Measurements from ENCODE around the gene SIM2.

Gene SIM2

DNA sequence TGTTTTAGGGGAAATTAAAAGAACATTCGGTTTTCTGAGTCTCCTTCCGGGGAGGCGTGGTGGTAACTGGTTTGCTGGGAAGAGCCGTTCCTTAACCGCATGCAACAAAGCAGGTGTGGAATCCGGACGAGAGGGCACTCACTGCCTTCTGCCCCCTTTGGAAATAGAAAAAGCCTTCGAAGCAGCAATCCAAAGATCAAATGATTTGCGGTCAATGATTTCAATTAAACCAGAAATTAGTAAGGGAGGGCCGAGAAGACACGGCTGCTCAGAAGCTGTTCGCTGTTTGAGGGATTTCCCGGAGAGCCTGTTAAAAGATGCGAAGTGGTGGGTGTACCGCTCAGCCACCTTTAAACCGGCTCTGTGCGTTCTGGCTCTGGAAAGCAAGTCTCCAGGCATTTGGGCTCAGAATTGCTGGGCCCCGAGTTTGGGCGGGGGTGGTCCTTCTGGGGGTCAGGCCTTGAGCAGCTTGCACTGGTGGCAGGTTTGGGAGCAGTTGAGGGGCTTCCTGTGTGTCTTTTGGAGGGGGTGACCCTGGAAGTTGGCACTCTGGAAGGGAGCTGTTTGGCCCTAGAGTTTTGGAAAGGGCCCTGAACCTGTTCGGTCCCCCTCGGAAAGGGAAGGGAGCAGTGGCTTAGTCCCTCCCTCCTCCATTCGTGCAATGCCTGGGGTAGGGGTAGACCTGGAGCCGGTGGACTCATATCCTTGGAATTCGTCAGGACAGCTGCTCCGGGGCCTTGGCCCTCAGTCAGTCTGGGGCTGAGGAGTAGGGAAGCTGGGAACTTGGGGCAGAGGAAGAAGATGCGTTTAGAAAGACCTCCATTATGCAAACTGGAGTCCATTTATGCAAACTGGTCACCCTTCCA, 3.1 kb downstream of the SIM2 start:
- no peak for DNase-seq

DNA sequence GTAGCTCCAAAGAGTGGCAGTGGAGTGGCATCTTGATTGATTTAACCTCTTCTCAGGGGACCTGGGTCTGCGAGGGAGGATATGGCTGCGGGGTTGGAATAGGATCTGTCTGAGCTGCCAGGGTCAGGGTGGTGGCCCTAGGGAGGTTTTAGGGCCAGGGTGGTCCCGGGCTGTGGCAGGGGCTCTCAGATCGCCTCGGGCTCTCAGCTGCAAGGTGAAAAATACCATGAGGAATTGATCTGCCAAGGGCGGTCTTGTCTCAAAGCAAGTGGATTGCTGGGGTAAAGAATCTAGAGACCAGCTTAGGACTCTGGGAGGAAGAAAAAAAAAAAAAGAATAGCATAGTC, 3.7 kb downstream of the SIM2 start:
- DNase-seq: no peak

DNA sequence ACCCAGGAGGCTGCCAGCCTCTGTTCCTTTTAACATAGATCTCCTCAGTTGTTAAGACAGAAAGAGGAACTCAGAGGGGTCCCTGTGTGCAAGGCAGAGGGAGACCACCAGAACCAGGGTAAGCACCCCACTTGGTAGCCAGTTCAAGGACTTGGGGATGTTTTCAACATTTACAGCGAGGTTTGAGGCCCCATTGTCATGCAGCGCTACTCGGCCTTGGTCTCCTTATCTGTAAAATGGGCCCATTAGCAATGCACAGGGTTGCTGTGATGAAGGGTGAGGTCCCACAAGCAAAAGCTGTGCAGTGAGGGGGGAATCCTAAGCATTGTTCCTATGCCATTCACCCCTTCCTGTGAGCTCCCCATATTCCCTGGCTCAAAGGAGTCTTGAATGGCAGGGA, 4.2 kb downstream of the SIM2 start:
- no peak for DNase-seq

DNA sequence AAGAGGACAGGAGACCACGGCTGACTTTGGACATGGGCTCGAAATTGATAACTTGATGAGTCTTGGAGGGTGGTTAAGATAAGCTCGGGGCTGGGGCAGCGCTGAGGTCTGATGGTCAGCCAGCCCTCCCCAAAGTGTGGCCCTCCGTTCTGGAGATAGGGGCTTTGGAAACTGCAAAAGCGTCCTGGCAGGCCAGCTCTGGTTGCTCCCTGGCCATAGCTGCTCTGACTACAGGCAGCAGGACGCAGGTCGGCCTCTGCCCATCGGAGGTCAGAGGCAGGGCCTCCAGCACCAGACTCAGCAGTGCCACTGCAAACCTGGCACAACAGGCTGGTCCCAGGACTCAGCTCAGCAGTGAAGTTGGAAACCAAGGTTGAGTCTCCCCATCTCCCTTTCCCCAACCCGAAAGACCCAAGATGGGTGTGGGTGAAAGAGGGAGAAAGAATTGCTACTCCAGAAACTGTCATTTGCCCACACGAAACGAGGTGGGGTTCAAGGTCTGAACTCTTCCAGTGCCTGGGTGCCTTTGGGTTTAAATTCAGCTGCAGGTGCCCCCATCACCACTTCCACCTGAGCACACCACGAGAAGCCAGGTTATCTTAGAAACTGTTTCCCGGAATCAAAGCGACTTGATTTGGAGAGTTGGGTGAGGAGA, 4.8 kb downstream of the SIM2 start:
- DNase-seq: no peak

DNA sequence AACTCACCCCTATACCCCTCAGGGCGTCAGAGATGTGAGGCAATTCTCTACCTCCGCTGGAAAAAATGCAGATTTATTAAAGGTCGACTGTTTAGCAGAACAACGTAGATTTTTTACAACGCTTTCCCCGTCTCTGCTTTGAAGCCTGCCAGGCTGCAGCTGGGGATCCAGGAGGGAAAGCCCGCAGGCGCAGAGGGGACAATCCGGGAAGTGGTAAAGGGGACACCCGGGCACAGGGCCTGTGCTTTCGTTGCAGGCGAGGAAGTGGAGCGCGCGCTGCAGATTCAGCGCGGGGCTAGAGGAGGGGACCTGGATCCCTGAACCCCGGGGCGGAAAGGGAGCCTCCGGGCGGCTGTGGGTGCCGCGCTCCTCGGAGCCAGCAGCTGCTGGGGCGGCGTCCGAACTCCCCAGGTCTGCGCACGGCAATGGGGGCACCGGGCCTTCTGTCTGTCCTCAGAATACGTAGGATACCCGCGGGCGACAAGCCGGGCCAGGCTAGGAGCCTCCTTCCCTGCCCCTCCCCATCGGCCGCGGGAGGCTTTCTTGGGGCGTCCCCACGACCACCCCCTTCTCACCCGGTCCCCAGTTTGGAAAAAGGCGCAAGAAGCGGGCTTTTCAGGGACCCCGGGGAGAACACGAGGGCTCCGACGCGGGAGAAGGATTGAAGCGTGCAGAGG, 5.5 kb downstream of the SIM2 start:
- DNase-seq: no peak

DNA sequence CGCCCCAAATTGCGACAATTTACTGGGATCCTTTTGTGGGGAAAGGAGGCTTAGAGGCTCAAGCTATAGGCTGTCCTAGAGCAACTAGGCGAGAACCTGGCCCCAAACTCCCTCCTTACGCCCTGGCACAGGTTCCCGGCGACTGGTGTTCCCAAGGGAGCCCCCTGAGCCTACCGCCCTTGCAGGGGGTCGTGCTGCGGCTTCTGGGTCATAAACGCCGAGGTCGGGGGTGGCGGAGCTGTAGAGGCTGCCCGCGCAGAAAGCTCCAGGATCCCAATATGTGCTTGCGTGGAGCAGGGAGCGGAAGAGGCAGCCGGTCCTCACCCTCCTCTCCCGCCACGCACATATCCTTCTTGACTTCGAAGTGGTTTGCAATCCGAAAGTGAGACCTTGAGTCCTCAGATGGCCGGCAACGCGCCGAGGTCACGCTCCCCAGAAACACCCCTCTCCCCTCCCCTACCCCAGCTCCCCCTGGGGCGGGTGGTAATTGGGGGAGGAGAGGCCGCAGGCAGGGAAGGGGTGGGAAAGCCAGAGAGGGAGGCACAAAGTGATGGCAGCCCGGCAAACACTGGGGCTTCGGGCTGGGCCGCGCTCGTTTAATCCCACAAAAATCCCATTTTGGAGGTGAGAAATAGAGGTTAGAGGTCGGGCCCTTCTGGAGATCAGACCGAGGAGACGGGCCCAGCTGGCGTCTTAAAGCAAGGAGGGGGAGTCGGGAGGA, 6.2 kb downstream of the SIM2 start:
- DNase-seq: no peak

DNA sequence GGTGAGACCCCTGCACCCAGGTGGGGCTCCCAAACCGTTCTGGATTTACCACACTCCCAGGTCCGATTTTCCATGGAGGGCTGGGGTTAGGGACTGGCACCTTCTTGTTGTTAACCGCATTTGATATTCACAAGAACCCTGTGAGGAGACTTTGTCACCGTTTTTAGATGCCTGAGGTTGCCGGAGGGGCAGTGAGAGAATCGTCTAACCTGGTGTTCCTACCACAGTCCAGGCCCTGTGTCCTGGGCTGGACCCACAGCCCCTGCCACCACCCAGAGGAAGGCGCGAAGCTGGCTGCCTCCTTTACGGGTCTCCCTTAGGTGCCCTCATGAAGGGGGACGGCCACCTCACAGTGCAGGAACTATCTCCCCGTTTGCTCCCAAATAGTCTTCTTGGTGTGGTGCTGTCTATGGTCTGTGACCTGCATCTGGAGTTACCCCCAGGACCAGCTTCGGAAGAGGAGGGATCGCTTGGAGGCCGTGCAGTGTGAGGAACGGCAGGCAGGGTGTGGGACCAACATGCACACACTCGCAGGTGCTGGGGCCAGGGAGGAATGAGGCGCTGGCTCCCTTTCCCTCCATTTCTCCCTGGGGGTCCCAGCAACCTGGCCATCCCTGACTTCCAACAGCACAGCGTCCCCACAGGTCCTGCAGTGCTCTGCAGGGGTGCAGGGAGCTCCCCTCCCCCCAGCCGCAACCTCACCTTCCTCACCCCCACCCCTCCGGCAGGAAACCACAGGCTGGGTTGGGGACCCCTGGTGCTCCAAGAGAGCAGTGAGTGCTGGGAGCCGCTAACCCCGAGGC, 7.0 kb downstream of the SIM2 start:
- no peak for DNase-seq

DNA sequence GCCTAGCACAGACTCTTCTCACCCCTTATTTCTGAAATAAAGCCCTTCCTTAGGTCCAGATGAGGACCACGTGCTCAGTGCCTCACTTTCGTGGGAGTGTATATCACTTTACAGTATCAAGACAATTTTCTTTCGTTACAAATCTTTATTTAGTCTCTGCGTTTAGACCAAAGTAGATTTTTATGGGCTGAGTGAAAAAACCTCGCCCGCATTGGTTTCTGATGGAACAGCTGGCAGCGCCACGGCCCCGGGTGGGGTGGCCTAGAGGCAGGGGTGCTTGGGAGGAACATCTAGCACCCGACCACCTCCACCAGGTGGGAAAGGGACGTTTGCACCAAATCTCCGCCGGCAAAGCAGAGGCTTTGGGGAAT, 7.6 kb downstream of the SIM2 start:
- no peak for DNase-seq

DNA sequence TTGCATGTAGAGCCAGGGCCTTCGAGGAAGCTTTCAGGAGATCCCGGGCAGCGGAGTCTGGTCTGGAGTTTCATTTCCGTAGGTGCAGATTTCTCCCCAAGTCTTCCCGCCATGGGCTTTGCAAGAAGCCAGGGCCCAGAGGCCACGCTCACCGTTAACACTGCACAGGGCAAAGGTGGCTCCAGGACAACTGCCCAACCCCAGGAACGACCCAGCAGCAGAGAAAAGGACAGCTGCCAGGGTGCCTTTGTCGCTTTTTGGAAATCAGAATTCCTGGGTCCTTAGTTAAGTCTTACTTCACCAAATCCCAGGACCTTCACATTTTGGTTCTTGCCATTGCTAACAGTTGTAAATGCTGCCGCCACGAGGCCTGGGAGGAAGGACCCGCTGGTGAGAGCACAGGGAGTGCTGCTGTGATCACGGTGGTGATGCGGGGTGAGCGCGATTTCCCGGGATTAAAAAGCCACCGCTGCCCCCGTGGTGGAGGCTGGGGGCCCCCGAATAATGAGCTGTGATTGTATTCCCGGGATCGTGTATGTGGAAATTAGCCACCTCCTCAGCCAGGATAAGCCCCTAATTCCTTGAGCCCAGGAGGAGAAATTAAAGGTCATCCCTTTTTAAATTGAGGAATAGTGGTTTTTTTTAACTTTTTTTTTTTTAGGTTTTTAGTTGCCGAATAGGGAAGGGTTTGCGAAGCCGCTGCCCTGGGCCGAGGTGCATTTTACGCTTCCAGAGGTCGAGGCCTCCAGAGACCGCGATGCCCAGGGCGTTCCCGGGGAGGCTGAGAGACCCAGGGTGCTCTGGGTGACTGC, 8.2 kb downstream of the SIM2 start:
- no peak for DNase-seq

DNA sequence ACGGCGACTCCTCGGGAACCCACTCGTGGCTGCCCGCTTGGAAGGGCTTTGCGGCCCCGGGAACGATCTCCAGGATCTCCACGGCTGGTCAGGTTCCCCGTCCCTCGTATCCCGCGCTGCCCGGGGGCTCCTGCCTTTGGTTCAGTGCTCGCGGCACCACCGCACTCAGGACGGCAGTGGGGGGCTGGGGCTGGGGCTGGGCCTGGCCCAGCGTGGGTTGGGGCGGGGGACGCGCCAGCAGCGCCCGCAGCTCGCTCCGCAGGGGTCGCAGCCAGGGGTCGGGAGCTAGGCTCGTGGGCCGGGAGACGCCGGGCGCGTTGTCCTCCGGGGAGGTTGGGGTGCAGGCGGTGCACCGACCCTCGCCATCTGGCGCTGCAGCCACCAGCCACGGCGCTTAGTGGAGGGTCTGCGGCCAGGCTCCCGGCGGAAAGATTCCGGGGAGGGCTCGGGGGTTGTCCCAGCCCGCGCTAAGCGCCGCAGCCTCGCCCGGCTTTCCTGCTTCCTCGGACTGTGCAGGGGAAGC, 8.9 kb downstream of the SIM2 start:
- DNase-seq: no peak

DNA sequence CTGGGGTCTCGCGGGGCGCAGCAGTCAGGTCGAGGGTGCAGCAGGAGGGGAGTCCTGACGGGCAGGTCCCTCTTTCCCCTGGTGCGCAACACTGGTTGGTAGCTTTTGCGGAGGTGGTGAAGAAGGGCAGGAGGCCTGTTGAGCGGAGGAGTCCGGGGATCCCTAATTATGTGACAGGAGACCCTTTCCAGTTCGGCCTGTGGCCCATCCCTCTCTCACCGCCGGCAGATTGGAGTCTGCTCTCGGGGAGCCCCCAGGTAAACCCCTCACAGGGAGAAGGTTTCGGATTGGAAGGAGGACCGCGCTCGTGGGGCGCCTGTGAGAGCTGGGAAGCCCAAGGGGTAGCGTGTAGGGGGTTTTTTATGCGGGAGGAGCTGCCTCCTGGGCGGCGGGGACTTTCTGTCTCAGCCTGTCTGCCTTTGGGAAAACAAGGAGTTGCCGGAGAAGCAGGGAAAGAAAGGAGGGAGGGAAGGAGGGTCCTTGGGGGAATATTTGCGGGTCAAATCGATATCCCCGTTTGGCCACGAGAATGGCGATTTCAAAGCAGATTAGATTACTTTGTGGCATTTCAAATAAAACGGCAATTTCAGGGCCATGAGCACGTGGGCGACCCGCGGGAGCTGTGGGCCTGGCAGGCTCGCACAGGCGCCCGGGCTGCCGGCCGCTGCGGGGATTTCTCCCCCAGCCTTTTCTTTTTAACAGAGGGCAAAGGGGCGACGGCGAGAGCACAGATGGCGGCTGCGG, 9.5 kb downstream of the SIM2 start:
- no peak for DNase-seq

DNA sequence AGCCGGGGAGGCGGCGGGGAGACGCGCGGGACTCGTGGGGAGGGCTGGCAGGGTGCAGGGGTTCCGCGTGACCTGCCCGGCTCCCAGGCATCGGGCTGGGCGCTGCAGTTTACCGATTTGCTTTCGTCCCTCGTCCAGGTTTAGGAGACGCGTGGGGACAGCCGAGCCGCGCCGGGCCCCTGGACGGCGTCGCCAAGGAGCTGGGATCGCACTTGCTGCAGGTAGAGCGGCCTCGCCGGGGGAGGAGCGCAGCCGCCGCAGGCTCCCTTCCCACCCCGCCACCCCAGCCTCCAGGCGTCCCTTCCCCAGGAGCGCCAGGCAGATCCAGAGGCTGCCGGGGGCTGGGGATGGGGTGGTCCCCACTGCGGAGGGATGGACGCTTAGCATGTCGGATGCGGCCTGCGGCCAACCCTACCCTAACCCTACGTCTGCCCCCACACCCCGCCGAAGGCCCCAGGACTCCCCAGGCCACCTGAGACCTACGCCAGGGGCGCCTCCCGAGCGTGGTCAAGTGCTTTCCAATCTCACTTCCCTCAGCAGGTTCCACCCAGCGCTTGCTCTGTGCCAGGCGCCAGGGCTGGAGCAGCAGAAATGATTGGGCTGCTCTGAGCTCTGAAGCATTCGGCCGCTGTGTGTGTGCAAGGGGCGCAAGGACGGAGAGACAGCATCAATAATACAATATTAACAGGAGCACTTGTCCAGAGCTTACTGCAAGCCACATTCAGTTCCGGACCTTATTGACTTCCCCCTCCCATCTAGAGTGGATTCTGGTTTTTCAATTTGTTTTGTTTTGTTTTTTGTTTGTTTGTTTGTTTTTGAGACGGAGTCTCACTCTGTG, 10.3 kb downstream of the SIM2 start:
- no peak for DNase-seq

DNA sequence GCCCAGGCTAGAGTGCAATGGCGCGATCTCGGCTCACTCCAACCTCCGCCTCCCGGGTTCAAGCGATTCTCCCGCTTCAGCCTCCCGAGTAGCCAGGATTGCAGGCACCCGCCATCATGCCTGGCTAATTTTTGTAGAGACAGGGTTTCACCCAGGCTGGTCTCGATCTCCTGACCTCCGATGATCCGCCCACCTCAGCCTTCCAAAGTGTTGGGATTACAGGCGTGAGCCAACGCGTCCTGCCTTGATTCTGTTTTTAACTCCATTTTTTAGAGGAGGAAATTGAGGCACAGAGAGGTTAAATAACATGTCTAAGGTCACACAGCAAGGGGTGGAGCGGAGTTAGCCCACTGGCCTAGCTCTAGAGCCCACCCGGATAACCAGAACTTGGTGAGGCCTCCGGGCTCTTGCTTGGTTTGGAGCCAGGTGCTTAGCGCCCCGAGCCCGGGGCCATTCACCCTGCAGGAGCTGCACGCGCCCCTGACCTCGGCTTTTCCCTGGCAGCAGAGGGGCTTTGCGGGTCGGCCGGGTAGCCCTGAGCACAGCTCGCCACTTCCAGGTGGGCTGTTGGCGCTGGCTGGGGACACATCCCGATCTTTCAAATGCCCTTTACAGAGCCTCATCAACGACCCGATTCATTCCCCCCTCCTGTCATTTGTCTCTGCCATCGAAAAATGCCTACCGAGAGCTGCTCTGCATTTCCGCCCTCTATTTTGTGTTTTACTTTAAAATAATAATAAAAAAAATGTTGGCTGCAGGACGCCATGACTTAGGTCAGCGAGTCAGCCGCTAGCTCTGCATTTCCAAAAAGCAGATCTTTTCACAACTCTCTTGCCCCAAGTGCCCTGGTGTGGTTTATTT, 11.2 kb downstream of the SIM2 start:
- no peak for DNase-seq

DNA sequence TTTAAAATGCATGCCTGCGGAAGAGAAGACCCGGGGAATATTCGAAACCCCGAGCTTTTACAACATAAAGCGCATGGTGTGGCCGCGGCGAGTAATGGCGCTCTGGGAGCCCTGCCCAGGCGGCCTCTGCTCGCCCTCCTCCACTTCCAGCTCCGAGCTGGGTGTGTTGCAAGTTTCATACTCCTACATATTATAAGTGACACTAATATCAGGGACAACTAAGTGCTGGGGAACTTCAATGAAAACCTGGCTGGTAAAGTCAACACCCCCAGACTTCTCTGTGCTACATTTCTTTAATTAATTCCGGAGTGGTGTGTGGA, 11.8 kb downstream of the SIM2 start:
- DNase-seq: no peak

DNA sequence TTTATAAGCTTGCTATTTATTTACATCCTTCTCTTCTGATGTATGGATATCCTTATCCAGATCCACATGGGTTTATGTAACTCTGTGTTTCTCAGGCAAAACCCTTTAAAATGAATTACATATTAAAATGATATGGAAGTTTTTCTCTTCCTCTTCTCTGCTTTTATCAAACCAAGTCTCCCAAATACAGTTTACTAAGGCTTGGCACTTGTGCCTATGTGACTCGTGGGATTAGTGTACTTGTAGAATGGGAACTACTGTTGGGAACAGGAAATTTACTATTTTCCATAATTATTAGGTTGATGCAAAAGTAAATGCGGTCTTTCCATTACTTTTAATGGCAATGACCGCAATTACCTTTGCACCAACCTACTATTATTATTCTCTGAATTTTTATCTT, 14.8 kb downstream of the SIM2 start:
- DNase-seq: no peak

DNA sequence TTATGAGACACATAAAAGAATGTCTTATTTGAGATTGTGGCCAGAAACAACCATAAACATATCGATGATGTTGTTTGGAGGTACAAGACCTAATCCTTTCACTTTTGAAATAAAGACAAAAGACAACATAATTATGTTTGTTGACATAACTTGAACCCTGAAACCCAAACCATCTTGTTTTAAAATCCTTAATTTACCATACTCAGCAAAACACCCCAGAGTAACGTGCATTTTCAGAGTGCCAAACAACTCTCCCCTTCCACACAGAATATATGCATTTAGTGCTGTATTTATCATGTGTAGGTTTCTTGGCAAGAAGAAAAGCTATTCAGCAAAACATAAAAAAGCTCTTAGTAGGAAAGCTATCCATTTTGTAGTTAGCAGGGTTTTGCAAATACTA, 17.5 kb downstream of the SIM2 start:
- DNase-seq: no peak

DNA sequence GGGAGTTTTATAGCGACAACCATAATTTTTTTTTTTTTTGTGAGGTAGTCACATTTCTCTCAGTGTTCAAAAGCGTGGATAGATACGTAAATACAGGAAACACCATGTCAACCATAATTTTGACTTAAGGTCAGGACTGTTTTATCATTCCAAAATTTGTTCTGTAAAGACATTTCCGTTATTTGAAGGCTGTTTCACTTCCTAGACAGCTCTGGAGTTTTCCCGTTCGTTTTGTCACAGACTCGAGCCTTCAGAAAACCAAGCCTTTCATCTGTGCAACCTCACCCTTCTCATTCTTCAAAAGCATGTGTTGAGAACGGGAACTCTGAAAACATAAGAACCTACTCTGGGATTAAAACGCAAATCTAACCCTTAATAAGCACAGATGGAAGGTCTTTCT, 17.9 kb downstream of the SIM2 start:
- DNase-seq: no peak

DNA sequence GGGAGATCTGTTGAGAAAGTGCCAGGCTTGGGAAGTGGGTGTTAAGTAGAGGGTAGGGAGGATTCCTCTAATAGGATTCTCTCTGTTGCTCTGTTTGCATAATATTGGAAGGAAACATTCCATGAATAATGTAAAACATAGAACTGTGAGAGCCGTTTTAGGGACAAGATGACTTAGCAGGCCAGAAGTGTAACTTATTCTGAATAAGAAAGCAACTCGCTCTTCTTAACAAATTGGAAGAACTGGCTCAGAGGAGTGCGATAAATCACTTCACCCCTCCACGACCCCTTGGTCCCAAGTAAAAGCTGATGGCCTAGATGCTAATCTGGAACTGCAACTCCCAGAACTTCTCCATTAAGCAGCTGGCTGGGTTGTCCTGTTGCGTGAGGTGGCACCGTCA, 19.1 kb downstream of the SIM2 start:
- no peak for DNase-seq

DNA sequence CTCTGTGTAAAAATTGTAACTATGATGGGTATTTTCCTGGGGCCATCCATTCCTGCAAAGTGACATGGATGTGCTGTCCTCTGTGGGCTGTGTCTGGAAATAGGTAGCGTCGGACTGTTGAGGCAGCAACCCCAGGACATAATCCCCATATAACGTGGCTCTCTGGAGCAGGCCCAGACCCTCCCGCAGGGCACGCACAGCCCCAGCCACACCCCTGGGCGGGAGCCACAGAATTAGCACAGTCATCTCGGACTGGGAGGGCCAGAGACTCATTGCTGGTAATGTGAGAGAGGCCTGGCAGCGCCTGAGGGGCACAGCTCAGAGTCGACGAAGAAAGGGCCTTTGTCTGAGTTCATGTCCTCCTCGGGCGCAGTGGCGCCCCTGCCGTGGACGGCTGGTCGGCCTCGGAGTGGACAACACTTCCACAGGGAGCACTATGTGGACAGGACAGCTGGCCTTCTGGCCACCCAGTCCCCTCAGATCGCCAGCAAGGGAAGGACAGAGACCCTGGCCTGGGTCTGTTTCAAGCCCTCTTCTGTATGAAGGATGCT, 20.1 kb downstream of the SIM2 start:
- no peak for DNase-seq

Measured in activated CD4-positive, alpha-beta T cell treated with anti-CD3 and anti-CD28 coated beads, Interleukin-2, amount 50 U/mL, for 4 hours (primary cell).